HG02973 (cell line): Measurements from ENCODE around the gene SPDYE3.
"Not testable (repeated sequence)": the region's sequence is repeated elsewhere in the genome, so short reads cannot be mapped to it uniquely, and the experiment has no call there.

Experiments used
- ATAC-seq: cut with Tn5 transposase; IDR thresholded peaks from one replicate; pipeline ENCODE4 v1.9.1; 2021; ENCODE audit warnings: moderate library complexity; ENCODE audit not compliant: unreplicated experiment

SPDYE3 gene

DNA sequence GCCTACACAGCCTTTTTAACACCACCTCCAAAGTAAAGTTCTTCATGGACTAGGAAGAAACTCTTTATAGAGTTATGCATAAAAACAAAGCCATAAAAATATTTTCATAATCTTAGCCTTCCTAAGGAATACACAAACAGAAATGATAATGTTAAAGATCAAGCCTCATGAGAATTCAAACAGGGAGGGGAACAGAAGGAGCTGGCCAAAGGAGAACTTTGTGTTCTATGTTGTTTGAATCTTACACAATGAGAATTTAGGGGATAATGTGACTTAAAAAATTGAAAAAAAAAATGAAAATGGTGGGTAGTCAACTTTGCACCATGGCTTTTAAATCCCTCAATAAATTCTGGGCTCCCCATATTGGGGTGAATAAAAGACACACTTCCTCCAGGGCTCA lies 41.3 kb downstream of the SPDYE3 start:
- ATAC-seq = no peak

DNA sequence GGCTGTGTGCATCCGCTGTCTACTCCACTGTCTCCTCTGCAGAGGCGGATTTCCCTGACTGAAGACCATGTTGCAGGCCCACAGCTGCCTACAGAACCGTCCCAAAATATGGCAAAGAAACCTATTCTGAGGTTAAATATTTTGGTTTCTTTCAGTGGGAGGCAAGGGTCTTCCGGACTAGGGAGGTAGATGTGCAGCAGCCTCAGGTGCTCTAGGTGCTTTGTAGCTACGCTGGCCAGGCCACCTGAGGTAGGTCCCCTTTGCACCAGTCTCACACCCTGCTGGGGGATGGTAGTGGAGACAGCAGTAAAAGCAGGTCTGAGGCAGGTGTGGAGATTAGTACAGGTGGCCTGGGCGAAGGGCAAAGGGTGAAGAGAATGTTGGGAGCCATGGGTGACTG lies 42.3 kb downstream of the SPDYE3 start:
- no peak for ATAC-seq

DNA sequence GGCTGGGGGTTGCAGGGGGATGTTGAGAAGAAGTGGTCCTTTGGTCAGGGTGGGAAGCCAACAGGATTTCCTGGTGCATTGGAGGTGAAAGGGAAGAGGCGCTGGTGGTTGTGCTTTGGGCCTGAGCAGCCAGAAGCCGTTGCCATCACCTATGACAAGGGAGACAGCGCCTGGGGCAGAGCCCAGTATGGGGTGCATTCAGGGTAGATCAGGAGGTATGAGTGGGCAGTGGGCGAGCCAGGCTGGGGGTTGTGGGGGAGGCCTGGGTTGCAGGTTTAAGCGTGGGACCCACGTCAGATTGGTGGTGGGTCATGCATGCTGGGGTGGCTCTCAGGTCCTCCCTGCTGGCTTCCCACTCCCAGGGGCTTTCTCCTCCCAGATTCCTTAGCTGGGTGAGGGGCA lies 44.2 kb downstream of the SPDYE3 start:
- ATAC-seq = no peak

DNA sequence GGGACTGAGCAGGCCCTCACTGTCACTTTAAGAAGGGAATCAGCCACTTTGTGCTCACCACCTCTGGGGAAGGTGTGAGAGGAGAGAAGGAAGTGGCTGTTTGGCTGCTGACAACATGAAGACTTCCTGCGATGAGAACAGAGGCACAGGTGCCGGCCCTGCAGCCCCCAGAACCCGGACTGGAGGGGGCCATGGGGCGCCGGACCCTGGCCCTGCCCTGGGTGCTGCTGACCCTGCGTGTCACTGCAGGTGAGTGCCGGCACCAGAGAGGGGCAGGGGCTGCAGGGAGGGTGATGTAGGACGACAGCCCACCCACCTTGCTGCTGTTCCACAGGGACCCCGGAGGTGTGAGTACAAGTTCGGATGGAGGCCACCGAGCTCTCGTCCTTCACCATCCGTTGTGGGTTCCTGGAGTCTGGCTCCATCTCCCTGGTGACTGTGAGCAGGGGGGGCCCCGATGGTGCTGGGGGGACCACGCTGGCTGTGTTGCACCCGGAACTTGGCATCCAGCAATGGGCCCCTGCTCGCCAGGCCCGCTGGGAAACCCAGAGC lies 44.8 kb downstream of the SPDYE3 start:
- not testable (repeated sequence) for ATAC-seq

DNA sequence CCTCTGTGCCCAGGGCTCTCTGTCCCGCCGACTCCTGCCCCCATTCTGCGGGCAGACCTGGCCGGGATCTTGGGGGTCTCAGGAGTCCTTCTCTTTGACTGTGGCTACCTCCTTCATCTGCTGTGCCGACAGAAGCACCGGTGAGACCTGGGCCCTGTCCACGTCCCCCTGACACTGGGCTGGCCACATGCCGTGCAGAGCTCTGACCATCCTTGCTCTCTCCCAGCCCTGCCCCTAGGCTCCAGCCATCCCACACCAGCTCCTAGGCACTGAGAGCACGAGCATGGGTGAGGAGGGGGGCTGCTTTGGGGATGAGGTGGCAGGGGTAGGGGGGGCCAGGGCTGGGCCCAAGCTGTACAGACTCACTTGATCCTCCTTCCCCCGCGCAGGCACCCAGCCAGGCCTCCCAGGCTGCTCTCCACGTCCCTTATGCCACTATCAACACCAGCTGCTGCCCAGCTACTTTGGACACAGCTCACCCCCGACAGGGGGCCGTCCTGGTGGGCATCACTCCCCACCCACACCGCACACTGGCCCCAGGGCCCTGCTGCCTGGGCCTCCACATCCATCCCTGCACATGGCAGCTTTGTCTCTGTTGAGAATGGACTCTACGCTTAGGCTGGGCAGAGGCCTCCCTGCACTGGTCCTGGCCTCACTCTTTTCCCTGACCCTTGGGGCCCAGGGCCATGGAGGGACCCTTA lies 45.6 kb downstream of the SPDYE3 start:
- ATAC-seq = no peak

DNA sequence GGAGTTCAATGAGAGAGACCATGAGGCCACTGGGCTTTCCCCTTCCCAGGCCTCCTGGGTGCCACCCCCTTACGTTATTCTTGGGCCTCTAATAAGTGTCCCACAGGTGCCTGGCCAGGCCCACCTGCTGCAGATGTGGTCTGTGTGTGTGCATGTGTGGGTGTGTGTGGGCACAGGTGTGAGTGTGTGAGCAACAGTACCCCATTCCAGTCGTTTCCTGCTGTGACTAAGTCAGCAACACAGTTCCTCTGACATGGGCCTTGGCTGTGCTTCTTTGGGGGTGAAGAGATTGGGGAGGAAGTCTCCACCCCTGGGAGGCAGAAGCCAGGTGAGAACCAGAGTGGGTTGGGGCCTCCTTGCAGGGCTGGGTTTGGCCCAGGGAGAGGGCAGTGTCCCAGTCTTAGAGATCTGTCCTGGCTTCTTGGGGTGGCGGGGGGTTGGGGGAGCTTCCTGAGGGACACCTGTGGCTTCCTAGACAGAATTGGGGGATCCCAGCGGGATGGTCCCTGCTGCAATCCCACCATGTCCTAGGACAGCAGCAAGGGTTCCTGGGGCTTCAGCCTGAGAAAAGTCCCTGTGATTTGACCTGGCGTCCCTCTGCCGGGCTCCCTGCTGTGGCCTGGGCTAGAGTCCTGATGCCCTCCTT lies 46.3 kb downstream of the SPDYE3 start:
- no peak for ATAC-seq

DNA sequence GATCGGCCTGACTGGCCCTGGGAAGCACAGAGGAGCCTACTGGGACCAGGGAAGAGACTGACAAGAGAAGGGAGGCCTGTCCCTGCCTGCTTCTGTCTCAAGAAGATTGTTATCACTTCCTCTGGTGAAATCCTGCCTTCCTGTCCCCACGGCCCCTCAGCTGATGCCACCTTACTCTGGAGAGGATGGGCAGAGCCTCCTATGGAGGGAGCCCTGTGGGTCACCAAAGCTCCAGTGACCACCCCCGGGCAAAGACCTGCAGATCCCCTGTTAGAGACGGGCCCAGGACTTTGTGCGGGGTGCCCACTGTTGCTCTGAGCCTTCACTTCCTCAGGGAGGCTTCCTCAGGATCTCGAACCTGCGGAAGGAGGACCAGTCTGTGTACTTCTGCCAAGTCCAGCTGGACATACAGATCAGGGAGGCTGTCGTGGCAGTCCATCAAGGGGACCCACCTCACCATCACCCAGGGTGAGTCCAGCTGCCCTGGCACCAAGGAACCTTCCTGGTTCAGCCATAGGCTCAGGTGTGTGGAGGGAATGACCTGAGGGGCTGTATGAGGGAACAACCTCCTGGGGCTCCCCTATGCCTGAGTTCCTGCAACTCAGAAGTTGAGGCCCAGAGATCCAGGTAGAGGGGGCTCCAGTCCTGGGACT lies 49.0 kb downstream of the SPDYE3 start:
- no peak for ATAC-seq

DNA sequence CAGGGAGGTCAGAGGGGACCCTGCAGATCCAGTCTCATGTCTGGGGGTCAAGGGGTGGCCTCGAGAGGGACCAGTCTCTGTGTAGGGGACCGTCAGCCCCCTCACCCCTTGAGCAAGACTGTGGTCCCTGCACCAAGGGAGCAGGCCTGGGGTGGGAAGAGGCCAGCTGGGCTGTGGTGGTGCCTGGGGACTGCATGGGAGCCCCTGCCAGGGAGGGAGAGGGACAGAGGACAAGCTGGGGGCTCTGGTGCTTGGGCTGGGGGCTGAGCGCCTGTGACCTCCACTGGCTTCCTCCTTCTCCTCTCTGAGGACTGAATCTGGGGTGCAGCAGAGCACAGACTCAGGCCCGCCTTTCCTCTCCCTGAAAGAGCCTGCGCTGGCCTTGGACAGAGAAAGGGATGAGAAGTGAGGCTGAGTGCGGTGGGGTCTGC lies 49.6 kb downstream of the SPDYE3 start:
- ATAC-seq = no peak

DNA sequence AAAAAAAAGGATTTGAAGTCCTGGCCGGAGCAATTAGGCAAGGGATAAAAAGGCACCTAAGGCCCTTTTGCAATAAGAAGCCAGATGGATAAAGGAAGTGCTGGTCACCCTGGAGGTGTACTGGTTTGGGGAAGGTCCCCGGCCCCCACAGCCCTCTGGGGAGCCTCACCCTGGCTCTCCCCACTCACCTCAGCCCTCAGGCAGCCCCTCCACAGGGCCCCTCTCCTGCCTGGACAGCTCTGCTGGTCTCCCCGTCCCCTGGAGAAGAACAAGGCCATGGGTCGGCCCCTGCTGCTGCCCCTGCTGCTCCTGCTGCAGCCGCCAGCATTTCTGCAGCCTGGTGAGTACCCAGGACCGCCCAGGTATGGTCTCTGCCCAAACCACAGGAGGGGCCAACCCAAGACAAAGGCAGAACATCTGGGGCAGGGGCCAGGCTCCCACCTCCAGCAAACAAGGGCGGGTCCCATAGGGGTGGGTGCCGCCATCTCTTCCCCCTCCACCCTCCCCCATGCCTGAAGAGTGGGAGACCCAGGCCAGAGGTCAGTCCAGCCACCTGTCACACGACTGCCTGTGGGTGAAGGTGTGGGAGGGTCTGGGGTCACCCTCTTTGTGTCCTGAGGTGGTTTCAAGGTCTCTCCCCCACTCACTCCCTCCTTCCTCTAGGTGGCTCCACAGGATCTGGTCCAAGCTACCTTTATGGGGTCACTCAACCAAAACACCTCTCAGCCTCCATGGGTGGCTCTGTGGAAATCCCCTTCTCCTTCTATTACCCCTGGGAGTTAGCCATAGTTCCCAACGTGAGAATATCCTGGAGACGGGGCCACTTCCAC lies 50.7 kb downstream of the SPDYE3 start, which contains the start of gene PILRB:
PILRB (plus strand) TSS at position 91 of the 830 bp plus-strand sequence; CDS start at position 277, 186 bp downstream.
- no peak for ATAC-seq

DNA sequence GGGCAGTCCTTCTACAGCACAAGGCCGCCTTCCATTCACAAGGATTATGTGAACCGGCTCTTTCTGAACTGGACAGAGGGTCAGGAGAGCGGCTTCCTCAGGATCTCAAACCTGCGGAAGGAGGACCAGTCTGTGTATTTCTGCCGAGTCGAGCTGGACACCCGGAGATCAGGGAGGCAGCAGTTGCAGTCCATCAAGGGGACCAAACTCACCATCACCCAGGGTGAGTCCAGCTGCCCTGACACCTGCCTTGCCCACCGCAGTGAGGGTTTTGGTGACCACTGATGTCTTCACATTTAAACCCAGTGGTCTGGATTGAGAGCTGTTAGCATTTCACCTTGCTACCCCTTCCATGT lies 51.3 kb downstream of the SPDYE3 start:
- no peak for ATAC-seq

DNA sequence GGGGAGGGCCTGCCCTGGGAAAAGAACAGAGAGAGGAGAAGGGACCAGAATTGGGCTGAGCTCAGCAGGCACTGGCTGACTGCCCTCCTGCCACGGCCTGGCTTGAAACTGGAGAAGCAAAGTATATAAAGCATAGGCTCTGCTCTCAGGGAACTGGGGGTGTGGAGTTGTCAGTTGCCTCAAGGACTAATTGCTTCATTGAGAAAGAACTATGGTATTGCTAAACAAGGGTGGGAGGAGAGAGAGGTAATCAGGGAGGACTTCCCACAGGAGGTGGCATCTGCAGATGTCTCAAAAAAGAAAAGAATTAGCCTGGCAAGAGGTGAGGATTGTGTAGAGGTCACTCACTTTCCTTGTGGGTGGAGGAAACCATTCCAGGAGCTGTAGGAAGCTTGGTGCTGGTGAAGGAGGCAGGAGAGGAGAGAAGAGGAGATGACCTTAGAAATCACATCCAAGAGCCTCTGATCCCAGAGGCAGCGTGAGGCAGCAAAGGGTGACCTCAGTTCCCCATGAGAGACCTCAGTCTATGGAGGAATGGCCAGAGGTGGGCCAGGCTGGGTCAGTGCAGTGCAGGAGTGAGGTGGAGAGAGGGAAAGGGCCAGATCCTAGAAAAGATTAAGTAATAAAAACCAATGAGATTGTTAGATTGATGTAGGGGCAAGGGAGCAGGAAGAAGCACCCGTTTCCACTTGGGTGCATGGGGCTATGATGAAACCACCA lies 52.8 kb downstream of the SPDYE3 start:
- no peak for ATAC-seq

DNA sequence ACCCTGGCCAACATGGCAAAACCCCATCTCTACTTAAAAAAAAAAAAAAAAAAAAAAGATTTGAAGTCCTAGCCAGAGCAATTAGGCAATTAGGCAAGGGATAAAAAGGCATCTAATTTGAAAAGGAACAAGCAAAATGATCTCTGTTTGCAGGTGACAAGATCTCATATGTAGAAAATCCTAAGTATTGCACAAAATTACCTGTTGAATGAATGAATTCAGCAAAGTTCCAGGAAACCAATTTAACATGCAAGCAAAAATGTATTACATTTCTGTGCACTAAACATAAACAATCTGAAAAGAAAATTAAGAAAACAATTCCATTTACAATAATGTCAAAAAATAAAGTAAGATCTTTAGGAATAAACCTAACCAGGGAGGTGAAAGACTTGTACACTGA lies 55.6 kb downstream of the SPDYE3 start:
- ATAC-seq = no peak

DNA sequence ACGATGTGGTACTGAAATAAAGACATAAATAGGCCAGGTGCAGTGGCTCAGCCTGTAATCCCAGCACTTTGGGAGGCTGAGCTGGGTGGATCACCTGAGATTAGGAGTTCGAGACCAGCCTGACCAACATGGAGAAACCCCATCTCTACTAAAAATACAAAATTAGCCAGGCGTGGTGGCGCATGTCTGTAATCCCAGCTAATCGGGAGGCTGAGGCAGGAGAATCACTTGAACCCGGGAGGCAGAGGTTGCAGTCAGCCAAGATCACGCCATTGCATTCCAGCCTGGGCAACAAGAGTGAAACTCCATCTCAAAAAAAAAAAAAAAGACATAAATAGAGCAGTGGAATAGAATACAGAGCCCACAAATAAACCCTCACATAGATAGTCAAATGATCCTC lies 56.3 kb downstream of the SPDYE3 start:
- ATAC-seq = not testable (repeated sequence)

DNA sequence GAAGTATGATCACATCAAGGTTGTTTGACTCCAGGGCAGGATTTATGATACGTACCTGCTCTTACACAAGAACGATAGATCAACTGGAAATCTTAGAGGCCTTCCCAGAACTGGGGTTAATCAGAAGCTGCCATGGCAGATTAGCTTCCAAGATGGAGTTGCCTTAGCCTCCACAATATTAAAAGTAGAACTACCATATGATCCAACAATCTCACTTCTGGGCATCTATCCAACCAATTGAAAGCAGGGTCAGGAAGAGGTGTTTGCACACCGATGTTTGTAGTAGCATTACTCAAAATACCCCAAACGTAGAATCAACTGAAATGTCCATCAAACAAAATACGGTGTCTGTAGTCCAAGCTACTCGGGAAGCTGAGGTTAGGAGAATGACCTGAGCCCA lies 57.0 kb downstream of the SPDYE3 start:
- no peak for ATAC-seq

DNA sequence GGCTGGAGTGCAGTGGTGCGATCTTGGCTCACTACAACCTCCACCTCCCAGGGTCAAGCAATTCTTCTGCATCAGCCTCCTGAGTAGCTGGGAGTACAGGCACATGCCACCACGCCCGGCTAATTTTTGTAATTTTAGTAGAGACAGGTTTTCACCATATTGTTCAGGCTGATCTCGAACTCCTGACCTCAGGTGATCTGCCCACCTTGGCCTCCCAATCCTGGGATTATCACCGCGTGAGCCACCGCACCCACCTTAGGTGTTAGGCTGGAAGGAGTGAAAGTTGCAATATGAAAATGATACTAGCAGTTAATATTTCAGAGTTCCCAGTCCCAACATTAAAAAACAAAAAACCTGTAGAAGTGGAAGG lies 58.5 kb downstream of the SPDYE3 start:
- not testable (repeated sequence) for ATAC-seq

DNA sequence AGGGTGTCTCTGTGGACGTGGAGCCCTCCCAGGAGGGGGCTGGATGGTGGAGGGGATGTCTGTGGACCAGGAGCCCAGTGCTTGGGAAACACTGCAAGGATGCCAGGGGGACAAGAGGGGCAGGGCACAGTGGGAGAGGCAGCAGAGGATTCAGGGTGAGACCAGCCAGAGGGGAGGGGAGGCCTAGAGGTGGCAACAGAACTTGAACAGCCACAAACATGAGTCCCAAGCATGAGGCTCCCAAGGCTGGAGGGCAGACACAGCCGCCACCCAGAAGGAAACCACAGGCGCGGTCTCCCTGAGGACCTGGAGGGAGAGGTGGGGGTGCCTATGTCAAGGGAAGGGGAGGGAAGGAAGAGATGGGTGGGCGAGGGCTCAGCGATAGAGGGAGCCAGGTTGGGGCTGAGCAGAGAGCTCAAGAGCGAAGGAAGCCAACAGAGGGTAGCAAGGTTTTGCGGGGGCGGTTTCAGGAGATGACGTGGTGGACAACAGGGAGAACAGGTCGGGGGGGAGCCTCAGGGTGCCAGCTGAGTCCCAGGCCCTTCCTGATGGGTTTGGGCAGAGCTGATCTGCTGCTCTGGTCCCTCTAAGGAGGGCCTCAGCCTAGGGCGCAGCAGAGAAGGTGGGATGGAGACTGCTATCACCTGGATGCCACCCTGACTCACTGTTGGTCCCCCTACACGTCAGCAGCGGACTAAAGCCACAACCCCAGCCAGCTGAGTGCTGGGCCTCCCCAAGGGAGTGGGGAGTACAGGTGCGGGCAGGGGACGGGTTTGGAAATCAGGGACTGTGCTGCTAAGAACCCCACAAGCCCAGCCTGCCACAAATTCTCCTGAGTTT lies 59.1 kb downstream of the SPDYE3 start:
- no peak for ATAC-seq

DNA sequence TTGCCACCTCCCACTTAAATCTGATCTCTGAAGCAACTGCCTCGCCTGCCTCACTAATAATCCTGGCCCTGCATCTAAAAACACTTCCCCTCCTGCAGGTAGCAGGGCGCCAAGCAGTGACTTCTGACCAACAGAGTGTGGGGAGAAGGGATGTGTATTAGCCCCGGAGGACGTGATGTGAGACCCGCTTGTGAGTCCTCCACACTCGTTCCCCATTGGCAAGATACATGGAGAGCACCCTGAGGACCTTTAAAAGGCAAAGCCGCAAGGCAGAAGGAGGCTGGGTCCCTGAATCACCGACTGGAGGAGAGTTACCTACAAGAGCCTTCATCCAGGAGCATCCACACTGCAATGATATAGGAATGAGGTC lies 59.7 kb downstream of the SPDYE3 start:
- no peak for ATAC-seq

DNA sequence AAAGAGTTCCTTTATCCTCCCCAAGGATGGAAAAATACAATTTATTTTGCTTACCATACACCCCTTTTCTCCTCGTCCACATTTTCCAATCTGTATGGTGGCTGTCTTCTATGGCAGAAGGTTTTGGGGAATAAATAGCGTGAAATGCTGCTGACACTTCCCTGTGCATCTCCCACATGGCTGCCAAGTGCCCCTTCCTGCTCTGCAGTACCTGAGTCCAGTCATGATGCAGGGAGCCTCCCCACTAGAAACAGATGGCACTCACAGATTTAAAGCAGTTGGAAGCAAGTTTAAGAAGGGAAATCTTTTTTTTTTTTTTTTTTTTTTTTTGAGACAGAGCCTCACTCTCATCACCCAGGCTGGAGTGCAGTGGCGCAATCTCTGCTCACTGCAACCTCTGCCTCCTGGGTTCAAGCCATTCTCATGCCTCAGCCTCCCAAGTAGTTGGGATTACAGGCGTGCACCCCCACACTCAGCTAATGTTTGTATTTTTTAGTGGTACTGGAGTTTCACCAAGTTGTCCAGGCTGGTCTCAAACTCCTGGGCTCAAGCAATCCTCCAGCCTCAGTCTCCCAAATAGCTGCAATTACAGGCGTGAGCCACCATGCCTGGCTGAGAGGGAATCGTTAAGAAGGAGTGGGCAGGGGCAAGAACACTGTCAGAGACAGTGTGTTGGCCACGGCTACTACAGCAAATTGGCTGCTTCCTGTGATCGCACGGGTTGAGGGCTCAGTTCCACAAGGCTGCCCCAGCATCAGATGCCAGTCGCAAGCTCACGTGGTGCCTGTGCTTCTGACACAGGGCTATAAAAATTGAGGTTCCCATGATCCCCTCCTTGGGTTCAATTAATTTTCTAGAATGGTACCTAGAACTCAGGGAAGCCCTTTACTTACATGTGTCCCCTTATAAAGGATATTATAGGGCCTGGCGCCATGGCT lies 60.4 kb downstream of the SPDYE3 start:
- ATAC-seq = no peak

DNA sequence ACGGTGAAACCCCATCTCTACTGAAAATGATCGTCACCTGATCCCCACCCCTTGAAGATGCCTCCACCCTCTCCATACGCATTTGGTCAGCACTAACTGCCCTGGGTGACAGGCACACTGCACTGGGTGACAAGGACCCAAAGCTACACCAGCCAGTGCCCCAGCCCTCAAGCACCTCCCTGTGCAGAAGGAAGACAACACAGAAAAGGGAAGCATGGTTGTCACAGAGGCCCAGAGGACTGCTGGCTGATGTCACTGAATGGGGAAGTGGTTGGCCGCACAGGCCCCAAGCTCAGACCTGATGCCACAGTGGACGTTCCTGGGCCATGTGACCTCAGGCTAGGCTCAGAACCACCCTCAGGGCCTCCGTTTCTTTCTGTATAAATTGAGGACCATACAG lies 61.6 kb downstream of the SPDYE3 start:
- peak; percentile 51 for ATAC-seq
